Measurements from ENCODE around the gene HNRNPF. TPM values are rescaled to one million over a fixed set of nuclear protein-coding genes. Genes with fewer than 3 reads are reported as not detected.
A peak's percentile ranks its signal among the peaks of the same experiment; 100 is the strongest.

The HNRNPF gene
- total and polyA plus RNA-seq, 2 of the 8 experiments (the other 6 are each of a cell fraction or from before 2014, with no cell fraction given), result 209 to 389 TPM

GRCh38 chr10:43383204-43383971, 25.6 kb downstream of the HNRNPF start:
- peaks cover 13 to 14% of the 10 kb centered on the region in 2 experiments for H4K20me1 ChIP-seq (replicated peaks in 1 of 2; ENCODE audit: control insufficient read depth in 1 of 2, insufficient read depth in 2 of 2, low read length in 2 of 2)
- H3K56ac ChIP-seq (replicated peaks; ENCODE audit: insufficient read length, low read depth, low read length), result no peak overlapping the region
- H3K36me3 ChIP-seq (ENCODE audit: control insufficient read depth in 2 of 4, insufficient read depth in 4 of 4, low read length in 3 of 4), result peaks cover 18 to 30% (median 24%) of the 10 kb centered on the region in 4 experiments
- peak overlapping the region; percentile 36; the same call in 1 of the 2 replicates for H4K8ac ChIP-seq (ENCODE audit: extremely low read depth, insufficient read depth, low read length)
- ChIA-PET CTCF (ENCODE audit: partially characterized antibody) (interaction anchor here (0.9 to 1.3 kb wide), 4 partner anchors 20 to 114 kb away, joined by 3 to 5 read pairs (median 4); no protein-coding TSS in a partner anchor), POLR2A (ENCODE audit: partially characterized antibody) (interaction anchor here (0.7 to 7.5 kb wide), 7 partner anchors 7 to 73 kb away, joined by 3 to 112 read pairs (median 4); no protein-coding TSS in a partner anchor)
- no peak overlapping the region for H2BK20ac ChIP-seq (ENCODE audit: low read length)
- H2BK15ac ChIP-seq (ENCODE audit: low read length), result no peak overlapping the region
- H3K23me2 ChIP-seq (ENCODE audit: low read depth, low read length), result no peaks in the 10 kb centered on the region
- H3K79me1 ChIP-seq (ENCODE audit: low read depth, low read length), result peaks cover 8% of the 10 kb centered on the region
- no peak overlapping the region for H3K27ac ChIP-seq (ENCODE audit: low read depth, low read length)
- H3K4ac ChIP-seq (replicated peaks; ENCODE audit: insufficient read length, low read depth, low read length), result no peak overlapping the region
- no peak overlapping the region for H2BK5ac ChIP-seq (ENCODE audit: low read depth, low read length)
- H2AFZ ChIP-seq (ENCODE audit: low read length), result no peak overlapping the region
- peaks cover 0 to 9% of the 10 kb centered on the region in 2 experiments; a peak in 2 of 4 replicates for H3K79me2 ChIP-seq (ENCODE audit: control insufficient read depth in 1 of 2, insufficient read depth in 2 of 2, low read length in 2 of 2)
- WGBS, 2 experiments (ENCODE audit: extremely low coverage in 1 of 2, insufficient coverage in 1 of 2, insufficient read length in 1 of 2, insufficient replicate concordance in 2 of 2, low coverage in 1 of 2, low lambda C conversion rate in 2 of 2, missing lambda C conversion rate in 1 of 2), result 88% methylated on average over 14 of the region's 14 CpGs; no CpG with 5 or more reads in 1 of the 2 experiments
- no peak overlapping the region for H4K5ac ChIP-seq (ENCODE audit: insufficient read length, low read depth, low read length)
- H3K4me3 ChIP-seq (ENCODE audit: extremely low read depth in 1 of 4, insufficient read depth in 2 of 4, low read depth in 3 of 4, low read length in 4 of 4), result no peak overlapping the region
- no peak overlapping the region for H2BK12ac ChIP-seq (ENCODE audit: low read depth, low read length)
- no peaks in the 10 kb centered on the region for H3K27me3 ChIP-seq (replicated peaks in 1 of 4; ENCODE audit: control insufficient read depth in 3 of 4, extremely low read depth in 1 of 4, insufficient read depth in 3 of 4, low read length in 3 of 4)
- H3K9me3 ChIP-seq (ENCODE audit: insufficient read depth in 2 of 2, low read depth in 1 of 2, low read length in 1 of 2), result no peaks in the 10 kb centered on the region
- H3K9ac ChIP-seq (replicated peaks in 1 of 4; ENCODE audit: extremely low read depth in 1 of 4, low read depth in 3 of 4, low read length in 3 of 4), result no peak overlapping the region
- no peak overlapping the region for H4K91ac ChIP-seq (replicated peaks; ENCODE audit: insufficient read length, low read length)
- H3K4me2 ChIP-seq (ENCODE audit: insufficient read depth in 1 of 2, low read depth in 2 of 2, low read length in 2 of 2), result no peak overlapping the region
- no peaks in the 10 kb centered on the region; a peak in 1 of 7 replicates for H3K4me1 ChIP-seq (replicated peaks in 1 of 4; ENCODE audit: control insufficient read depth in 3 of 4, insufficient read depth in 4 of 4, low read length in 3 of 4)
- H3K18ac ChIP-seq (ENCODE audit: extremely low read depth, low read length), result no peak overlapping the region
- DNase-seq (ENCODE audit: low read depth in 1 of 2, low spot score in 2 of 2) (no peak), FAIRE-seq (no peak)
- no peak overlapping the region for H2AK5ac ChIP-seq (ENCODE audit: low read depth, low read length)
- no peak overlapping the region for H3K14ac ChIP-seq (ENCODE audit: insufficient read length)
- no peak overlapping the region for H3K23ac ChIP-seq (ENCODE audit: insufficient read length)
- no peak overlapping the region for H2BK120ac ChIP-seq (replicated peaks; ENCODE audit: low read depth, low read length)
- TF ChIP-seq JUND (IDR thresholded peaks at IDR 0.05; ENCODE audit: low read length) (no peak), CEBPB (IDR thresholded peaks at IDR 0.05; ENCODE audit: low read depth, low read length) (no peak), KDM1A (IDR thresholded peaks at IDR 0.05; ENCODE audit: borderline replicate concordance, low read length) (no peak), SRF (IDR thresholded peaks at IDR 0.05; ENCODE audit: low read depth, low read length) (no peak), SAP30 (IDR thresholded peaks at IDR 0.05; ENCODE audit: insufficient read depth, insufficient replicate concordance, low read length) (no peak), MAFK (IDR thresholded peaks at IDR 0.05; ENCODE audit: low read depth, low read length) (no peak), TBP (IDR thresholded peaks at IDR 0.05; ENCODE audit: low read depth, low read length) (no peak), RBBP5 (IDR thresholded peaks at IDR 0.05; ENCODE audit: borderline replicate concordance, low read depth, low read length) (no peak), EGR1 (IDR thresholded peaks at IDR 0.05; ENCODE audit: borderline replicate concordance, low read depth, low read length) (no peak), BRCA1 (IDR thresholded peaks at IDR 0.05; ENCODE audit: low read depth, low read length) (no peak), USF2 (IDR thresholded peaks at IDR 0.05; ENCODE audit: low read length) (no peak)

Data from H1 (cell line).